HepG2 (cell line): ENCODE results near the gene CCDC70. TPM values are rescaled to one million over a fixed set of nuclear protein-coding genes. Genes with fewer than 3 reads are reported as not detected.

Experiments
- ARID5B ChIP-seq: IDR thresholded peaks from 2 replicates; pipeline ENCODE4 v1.4.0; 2020; ENCODE audit warnings: mild to moderate bottlenecking, missing genetic modification reagents
- NFE2 ChIP-seq: sonication (generic); formaldehyde crosslinking; IDR thresholded peaks from 2 replicates; pipeline ENCODE4 v1.4.0; 2020; ENCODE audit warnings: missing genetic modification reagents
- REST ChIP-seq, 2 experiments: IDR thresholded peaks; 2 replicates each; pipeline ENCODE4 v1.6.1; 2011 to 2012; ENCODE audit warnings: low read length in 2 of 2, borderline replicate concordance in 1 of 2, low read depth in 1 of 2, mild to moderate bottlenecking in 1 of 2, moderate library complexity in 1 of 2
- SKIL ChIP-seq: sonication (generic); formaldehyde crosslinking; IDR thresholded peaks from 2 replicates; pipeline ENCODE4 v1.8.0; 2022; ENCODE audit warnings: missing genetic modification reagents, mild to moderate bottlenecking, moderate library complexity, borderline replicate concordance
- TCF7 ChIP-seq: sonication (generic); IDR thresholded peaks from 2 replicates; pipeline ENCODE4 v1.6.1; 2016; ENCODE audit warnings: antibody characterized with exemption, low read depth
- ZMYM2 ChIP-seq: sonication (generic); formaldehyde crosslinking; IDR thresholded peaks from 2 replicates; pipeline ENCODE4 v1.8.0; 2022; ENCODE audit warnings: mild to moderate bottlenecking, missing genetic modification reagents
- ZNF282 ChIP-seq: fragments of 450-650 bp; IDR thresholded peaks from 2 replicates; pipeline ENCODE4 v1.6.1; 2018; ENCODE audit not compliant: partially characterized antibody
- ZNF891 ChIP-seq: sonication (generic); formaldehyde crosslinking; IDR thresholded peaks from 2 replicates; pipeline ENCODE4 v1.5.0; 2020; ENCODE audit warnings: mild to moderate bottlenecking, missing genetic modification reagents
- polyA plus RNA-seq, 8 experiments: library from polyadenylated mRNA; depleted of rRNA in 3 of 8; stranded (reverse) in 7 of 8; unstranded in 1 of 8; fragments of >200 nt; fragmentation: Illumina TruSeq in 4 of 8; extraction: Trizol in 4 of 8; gene quantifications; 2 replicates each; pipeline versions ENCODE4 v1.2.1 to v1.2.3, GENCODE V29; 2011 to 2016; ENCODE audit warnings: low read depth in 4 of 8, missing spikeins in 1 of 8, mixed read lengths in 1 of 8; ENCODE audit not compliant: insufficient read depth in 1 of 8
- total RNA-seq, 5 experiments: library from RNA; depleted of rRNA; stranded (reverse); fragments of >200 nt; fragmentation: Illumina TruSeq; extraction: Trizol; gene quantifications; 2 replicates each; pipeline ENCODE4 v1.2.3, GENCODE V29; 2016; ENCODE audit warnings: low read depth in 1 of 5

The CCDC70 gene
- total and polyA plus RNA-seq, 2 of the 13 experiments (the other 11 are each of a cell fraction or from before 2014, with no cell fraction given), result 0.13 TPM; not detected in 1

- no peak for TF ChIP-seq SKIL (CRISPR knock-in tag)
- TF ChIP-seq TCF7, result no peak
- TF ChIP-seq ZNF282, result no peak
- no peak for TF ChIP-seq ARID5B (CRISPR knock-in tag)
- no peak for TF ChIP-seq REST (IDR thresholded peaks at IDR 0.05; ENCODE audit: borderline replicate concordance in 1 of 2, low read depth in 1 of 2, low read length in 2 of 2)
- no peak for TF ChIP-seq NFE2 (CRISPR knock-in tag)
- no peak for TF ChIP-seq ZNF891 (CRISPR knock-in tag)
- no peak for TF ChIP-seq ZMYM2 (CRISPR knock-in tag)
- TF ChIP-seq, all 625 proteins: peak for 0
These were observed 17.4 kb downstream of the CCDC70 start (continued) for GRCh38 chr13:51879133-51879532.
